Omental fat pad (tissue), 4 donors: ENCODE measurements around the gene MTA1. TPM values are rescaled to one million over a fixed set of nuclear protein-coding genes. Genes with fewer than 3 reads are reported as not detected.

Source experiments
- ATAC-seq: fragments of 150-250 bp; one replicate; pipeline ENCODE4 v1.9.1; 2016; ENCODE audit warnings: mild to moderate bottlenecking, moderate library complexity; ENCODE audit not compliant: low FRiP score
- DNase-seq: peaks from one replicate; pipeline ENCODE4 v3.0.0-alpha.2; 2019; ENCODE audit warnings: low spot score
- total RNA-seq, 4 donors: library from RNA; depleted of rRNA; stranded (reverse); fragments of >200 nt; gene quantifications; one replicate each; pipeline ENCODE4 v1.1.0, GENCODE V29; 2016
- TF ChIP-seq, protein P1 (sequence below), 3 donors: fragments of 450-650 bp; IDR thresholded peaks; one replicate each; pipeline ENCODE4 v1.5.1; 2016 to 2017; ENCODE audit warnings: antibody characterized with exemption in 3 of 3, mild to moderate bottlenecking in 3 of 3, moderate library complexity in 2 of 3

MTA1 gene
- total RNA-seq, 4 donors from 2014 or later, result 35.4 to 72.5 (median 59.7) TPM

DNA sequence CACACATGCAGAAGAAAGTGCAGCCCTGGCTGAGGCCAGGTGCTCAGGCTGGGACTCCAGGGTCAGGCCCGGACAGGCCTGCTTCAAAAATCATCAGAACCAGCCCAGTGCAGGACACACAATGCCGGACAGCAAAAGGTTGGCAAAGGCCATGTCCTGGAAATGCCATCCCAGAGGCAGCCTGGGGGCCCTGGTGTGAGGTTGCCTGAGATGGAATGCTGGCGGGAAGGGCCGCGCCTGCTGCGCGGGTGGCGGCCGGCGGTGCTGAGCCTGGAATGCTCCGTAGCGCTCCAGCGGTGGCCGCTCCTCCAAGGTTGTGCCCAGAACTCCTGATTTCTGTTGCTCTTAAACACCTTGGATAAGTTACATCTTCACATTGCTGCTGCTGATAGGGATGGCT lies 33.3 kb downstream of the MTA1 start:
- TF ChIP-seq, protein P1, sequence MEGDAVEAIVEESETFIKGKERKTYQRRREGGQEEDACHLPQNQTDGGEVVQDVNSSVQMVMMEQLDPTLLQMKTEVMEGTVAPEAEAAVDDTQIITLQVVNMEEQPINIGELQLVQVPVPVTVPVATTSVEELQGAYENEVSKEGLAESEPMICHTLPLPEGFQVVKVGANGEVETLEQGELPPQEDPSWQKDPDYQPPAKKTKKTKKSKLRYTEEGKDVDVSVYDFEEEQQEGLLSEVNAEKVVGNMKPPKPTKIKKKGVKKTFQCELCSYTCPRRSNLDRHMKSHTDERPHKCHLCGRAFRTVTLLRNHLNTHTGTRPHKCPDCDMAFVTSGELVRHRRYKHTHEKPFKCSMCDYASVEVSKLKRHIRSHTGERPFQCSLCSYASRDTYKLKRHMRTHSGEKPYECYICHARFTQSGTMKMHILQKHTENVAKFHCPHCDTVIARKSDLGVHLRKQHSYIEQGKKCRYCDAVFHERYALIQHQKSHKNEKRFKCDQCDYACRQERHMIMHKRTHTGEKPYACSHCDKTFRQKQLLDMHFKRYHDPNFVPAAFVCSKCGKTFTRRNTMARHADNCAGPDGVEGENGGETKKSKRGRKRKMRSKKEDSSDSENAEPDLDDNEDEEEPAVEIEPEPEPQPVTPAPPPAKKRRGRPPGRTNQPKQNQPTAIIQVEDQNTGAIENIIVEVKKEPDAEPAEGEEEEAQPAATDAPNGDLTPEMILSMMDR (IDR thresholded peaks at IDR 0.05), result no peak
- no peak for ATAC-seq
- DNase-seq, result no peak

DNA sequence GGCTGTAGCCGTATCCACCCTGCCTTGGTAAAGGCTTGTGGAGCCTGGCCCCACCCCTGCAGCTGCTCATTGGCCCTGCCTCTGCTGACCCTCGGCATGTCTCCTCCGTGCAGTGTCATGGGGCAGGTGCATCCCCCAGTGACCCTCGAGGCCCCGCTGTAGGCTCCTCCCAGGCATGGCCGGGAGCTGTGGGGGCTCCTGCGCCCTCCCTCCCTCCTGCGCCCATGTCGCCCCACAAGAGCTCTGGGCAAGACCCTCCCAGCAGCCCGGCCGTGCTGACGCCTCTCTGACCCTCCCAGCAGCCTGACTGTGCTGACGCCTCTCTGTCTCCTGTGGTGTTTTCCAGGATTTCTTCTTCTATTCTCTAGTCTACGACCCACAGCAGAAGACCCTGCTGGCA lies 34.2 kb downstream of the MTA1 start:
- no peak for ATAC-seq
- no peak for DNase-seq
- TF ChIP-seq, protein P1 (IDR thresholded peaks at IDR 0.05), result no peak

DNA sequence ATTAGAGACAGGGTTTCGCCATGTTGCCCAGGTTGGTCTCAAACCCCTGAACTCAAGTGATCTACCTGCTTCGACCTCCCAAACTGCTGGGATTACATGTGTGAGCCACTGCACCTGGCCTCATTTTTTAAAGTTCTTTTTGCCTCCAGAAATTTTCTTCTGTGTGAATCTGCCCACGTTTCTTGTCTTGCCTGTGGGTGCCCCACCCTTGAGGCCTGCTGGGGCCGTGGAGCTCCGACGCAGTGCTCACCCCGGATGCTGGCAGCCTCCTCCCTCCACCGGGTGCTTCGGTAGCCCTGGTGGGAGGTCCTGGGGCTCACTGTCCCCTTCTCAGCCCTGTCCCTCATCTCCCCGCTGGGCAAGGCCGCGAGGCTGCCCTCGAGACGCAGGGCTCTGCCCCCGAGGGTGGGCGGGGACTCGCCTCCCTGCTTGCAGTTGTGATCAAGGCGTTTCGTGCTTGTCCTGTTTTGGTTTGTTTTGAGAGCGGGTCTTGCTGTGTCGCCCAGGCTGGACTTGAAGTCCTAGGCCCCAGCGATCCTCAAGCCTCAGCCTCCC lies 35.5 kb downstream of the MTA1 start:
- ATAC-seq (no peak), DNase-seq (no peak)
- TF ChIP-seq, protein P1 (IDR thresholded peaks at IDR 0.05), result no peak

DNA sequence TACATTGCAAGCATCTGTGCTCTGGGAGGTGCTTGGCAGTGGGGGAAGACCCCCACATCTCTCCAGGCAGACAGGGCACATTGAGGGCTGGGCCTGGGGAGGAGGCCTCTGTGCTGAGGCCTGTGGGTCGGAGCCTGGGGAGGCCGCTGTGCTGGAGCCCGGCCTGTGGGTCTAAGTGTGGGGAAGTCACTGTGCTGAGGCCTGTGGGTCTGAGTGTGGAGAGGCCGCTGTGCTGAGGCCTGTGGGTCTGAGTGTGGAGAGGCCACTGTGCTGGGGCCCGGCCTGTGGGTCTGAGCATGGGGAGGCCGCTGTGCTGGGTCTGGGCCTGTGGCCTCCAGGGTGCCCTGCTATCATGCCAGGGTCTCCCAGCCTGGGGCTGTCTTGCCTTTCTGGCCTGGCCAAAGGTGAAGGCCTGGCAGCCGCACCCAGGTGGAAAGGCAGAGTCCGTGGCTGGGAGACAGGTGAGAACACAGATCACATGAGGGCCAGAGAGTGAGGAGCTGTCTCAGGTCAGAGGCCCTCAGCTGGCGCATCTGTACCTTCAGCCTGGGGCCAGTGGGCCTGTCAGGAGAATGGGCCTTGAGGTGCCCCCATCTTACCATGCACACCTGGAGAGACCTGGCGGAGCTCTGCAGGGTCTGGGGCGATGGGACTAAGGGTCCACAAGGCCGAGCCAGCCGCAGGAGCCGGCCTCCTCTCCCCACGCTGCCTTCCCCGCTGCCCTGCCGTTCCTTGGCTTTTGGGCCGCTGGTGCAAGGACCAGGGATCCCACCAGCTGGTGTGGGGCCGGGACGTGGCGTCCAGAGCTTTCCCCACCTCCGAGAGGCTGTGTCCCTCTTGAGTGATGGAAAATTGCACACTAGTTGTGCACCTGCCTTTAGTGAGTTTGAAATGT lies 36.4 kb downstream of the MTA1 start:
- TF ChIP-seq, protein P1 (IDR thresholded peaks at IDR 0.05), result no peak
- ATAC-seq (no peak), DNase-seq (no peak)

DNA sequence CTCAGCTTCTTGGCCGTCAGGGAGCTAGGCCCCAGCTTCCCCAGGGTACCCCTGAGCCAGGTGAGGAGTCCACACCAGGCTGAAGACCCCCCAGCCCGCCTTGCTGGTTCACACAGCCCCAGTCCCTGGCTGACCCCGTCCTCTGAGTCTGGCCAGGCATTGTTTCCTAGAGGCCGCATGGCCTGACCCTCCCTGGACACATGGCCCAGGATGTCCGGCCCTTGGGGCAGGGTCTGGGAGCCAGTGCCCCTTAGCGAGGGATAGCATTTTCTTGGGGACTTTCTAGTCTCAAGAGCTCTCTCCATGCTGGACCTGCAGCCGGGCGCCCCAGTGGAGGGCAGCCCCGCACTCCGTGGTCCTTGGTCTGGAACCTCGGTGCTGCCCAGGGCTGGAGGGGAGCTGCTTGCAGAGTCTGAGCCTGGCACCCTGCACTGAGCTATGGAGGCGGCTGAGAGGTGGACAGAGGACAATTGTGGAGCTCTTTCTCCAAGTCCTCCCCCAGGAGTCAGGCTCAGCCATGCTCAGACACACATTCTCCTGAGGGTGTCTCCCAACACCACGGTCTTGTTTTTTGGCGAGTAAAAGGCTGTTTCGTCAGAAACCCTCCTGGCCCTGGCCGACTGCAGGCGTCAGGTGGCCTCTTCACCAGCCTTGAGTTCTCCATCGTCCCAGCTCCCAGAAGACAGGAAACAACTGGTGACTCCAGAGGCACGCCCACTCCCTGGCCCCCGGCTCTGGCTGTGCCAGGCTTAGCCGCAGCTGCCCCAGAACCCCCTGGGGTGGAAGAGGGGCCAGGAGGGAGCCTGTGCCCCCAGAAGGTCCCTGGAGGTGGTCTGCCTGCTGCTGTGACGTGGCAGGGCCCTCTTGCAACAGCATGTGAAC lies 37.4 kb downstream of the MTA1 start:
- DNase-seq (no peak), ATAC-seq (no peak)
- TF ChIP-seq, protein P1 (IDR thresholded peaks at IDR 0.05), result no peak

DNA sequence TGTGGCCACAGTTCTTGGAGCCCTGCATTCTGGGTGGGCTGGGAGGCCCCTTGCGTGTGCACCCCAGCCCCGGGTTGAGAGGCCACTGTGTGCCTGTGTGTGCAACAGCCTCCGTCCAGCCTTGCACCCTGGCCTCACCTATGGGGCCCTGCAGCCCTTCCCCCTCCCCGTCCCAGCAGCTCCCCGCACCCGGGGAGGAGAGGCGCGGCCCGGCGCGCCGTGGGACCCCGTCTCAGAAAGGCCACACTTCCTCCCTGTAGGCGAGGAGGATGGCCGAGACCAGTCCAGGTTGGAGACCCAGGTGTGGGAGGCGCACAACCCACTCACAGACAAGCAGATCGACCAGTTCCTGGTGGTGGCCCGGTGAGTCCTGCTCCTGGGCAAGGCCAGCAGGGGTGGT lies 38.4 kb downstream of the MTA1 start:
- DNase-seq (no peak), ATAC-seq (no peak)
- TF ChIP-seq, protein P1 (IDR thresholded peaks at IDR 0.05), result no peak
